ENCODE measurements around the gene BCL7A.

The BCL7A gene

GRCh38 chr12:122067966-122068365 lies 46.3 kb downstream of the BCL7A start:
- intact Hi-C loops (cut with DNase I) = no loop called here
- peak in 3 of 10 donors; percentile 45 to 67 (median 49) for DNase-seq

DNA sequence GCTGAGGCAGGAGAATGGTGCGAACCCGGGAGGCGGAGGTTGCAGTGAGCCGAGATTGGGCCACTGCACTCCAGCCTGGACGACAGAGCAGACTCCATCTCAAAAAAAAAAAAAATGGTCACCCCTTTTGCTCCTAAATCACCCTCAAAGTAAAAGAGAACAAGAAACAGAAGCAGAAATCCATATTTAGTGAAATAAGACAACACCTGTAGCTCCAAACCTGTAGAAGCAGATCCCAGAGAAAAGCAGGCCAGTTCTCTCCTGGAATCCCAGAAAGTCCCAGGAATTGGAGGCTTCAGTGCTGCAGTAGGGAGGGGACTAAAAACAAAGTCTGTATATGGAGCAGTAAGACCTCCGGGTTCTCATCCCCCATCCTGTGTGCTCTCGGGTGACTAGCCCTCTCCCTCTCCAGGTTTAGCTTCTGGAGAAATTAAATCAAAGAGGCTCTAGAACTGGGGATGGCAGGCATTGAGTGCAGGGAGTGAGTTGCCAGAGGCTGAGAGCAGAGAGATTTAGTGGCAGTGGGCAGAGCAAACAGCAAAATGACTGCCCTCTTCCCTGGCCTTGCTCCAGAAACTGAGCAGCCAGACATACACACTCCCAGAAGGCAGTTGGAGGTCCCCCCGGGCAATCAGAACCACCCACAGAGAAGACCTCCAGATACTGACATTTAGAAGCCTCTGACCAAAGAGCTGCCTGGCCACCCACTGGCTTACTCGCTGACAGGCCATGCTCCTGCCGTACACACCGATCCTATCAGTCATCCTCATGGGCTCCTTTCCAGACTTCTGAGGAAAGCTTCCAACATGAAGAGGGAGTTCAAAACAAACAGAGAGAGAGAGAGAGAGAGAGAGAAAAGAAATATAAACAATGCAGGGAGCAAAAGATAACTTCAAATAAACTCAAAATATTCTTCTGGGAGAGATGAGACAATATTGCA lies 50.6 kb downstream of the BCL7A start:
- DNase-seq = peak in 1 of 10 donors; percentile 67
- intact Hi-C loops (cut with DNase I) = no loop called here

GRCh38 chr12:122073815-122074214 lies 52.1 kb downstream of the BCL7A start:
- intact Hi-C loops (cut with DNase I) = no loop called here
- DNase-seq = no peak

DNA sequence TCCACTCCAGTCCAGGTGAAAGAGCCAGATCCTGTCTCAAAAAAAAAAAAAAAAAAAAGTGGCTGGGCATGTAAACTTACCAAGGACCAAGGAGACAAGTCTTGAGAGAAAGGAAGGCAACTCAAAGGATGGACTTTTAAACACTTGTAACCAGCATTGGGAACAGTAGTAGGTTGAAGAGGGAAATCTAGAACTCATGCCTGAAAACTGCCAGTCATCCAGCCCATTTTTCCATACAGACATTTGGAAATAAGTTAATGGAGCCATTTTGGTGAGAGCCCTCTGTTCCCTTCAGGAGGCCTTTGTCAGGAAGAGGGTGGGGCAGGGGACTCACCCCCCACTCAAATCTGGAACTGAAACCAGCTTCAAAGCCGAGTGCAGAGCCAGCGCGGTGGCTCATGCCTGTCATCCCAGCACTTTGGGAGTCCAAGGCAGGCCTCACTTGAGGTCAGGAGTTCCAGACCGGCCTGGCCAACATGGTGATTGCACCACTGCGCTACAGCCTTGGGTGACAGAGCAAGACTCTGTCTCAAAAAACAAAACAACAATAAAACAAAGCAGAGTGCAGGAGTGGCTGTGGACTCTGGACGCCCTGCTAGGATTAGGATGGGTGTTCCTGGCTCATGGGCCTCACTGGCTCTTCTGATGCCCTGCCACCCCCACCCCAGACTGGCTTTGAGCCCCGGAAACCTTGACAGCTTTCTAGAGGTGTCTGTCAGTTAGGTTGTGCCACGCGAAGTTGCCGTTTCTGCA lies 55.2 kb downstream of the BCL7A start:
- intact Hi-C loops (cut with DNase I) = no loop called here
- DNase-seq = peak in 1 of 10 donors; percentile 66

- intact Hi-C loops (cut with DNase I) = loop anchor here (2.0 kb wide), 2 partner anchors 20 to 38 kb away; no protein-coding TSS in a partner anchor
- DNase-seq = peak; percentile 91 to 99 (median 93)
Observed at GRCh38 chr12:122078141-122079032, 56.7 kb downstream of the BCL7A start, which contains the start of gene MLXIP. Gene MLXIP, plus strand, starts transcription at chr12:122078756. Its CDS starts 98 bp downstream, at chr12:122078854.

- DNase-seq = peak in 1 of 10 donors; percentile 89
- intact Hi-C loops (cut with DNase I) = loop anchor here (2.0 kb wide), 2 partner anchors 20 to 38 kb away; no protein-coding TSS in a partner anchor
Observed at GRCh38 chr12:122079033-122079531, 57.4 kb downstream of the BCL7A start.

- intact Hi-C loops (cut with DNase I) = loop anchor here (2.0 kb wide), 2 partner anchors 19 to 37 kb away; no protein-coding TSS in a partner anchor
- no peak for DNase-seq
Observed at GRCh38 chr12:122079532-122080081, 57.9 kb downstream of the BCL7A start.

- peak in 3 of 10 donors; percentile 40 to 86 (median 41) for DNase-seq
- intact Hi-C loops (cut with DNase I) = no loop called here
Observed at GRCh38 chr12:122080149-122081082, 58.7 kb downstream of the BCL7A start.

DNA sequence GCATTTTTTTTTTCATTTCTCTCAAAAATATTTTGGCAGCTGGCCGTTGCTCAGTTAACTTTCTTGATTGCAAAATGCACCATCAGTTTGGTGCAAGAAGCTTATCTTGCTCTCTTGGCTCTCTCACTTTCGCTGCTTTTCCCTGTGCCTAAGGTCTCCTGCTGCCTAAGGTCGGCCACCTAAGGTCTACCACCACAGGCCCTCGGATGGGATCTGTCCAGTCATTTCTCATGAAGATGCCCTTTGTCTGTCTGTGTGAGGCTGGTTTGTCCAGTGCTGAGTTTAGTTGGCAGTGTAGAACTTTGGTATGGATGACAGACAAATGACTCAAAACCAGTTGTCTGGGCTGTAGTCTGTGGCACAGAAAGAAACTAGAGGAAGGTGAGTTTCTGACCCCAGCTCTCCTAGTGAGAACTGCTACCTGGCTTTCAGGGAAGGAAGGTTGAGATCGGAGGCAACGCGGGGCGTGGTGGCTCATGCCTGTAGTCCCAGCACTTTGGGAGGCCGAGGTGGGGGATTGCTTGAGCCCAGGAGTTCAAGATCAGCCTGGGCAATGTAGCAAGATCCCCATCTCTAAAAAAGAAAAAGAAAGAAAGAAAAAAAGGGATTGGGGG lies 59.5 kb downstream of the BCL7A start:
- peak in 1 of 10 donors; percentile 62 for DNase-seq
- intact Hi-C loops (cut with DNase I) = no loop called here

- intact Hi-C loops (cut with DNase I) = no loop called here
- peak in 1 of 10 donors; percentile 75 for DNase-seq
Observed at GRCh38 chr12:122081697-122082221, 60.1 kb downstream of the BCL7A start.

- no peak for DNase-seq
Observed at GRCh38 chr12:122082621-122083356, 61.1 kb downstream of the BCL7A start.

DNA sequence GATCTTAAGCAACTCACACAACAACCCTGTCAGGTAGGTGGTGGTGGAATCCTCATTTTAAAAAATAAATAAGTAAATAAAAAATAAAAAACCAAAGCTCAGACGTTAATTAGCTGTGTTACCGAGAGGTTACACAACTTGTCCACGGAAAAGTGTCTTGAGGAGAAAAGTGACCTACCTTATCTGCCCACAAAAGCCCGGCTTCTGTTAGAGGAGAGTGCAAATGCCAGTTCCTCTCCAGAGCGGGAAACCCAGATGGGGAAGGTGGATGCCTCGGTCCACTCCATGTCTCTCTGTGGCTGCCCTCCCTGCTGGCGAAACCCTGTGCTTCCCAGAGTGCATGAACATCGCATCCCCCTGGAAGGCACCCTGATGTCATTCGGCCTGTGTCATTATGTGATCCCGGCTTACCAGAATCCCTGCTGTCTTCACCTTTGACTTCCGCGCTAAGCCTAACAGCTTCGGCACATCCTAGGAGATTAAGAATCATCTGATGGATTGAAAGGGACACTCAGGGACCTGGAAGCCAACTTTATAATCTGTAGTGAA lies 63.2 kb downstream of the BCL7A start:
- DNase-seq = peak in 1 of 10 donors; percentile 45
- intact Hi-C loops (cut with DNase I) = no loop called here

More at GRCh38 chr12:122082621-122083356, 61.1 kb downstream of the BCL7A start:
- intact Hi-C loops (cut with DNase I) = no loop called here

- intact Hi-C loops (cut with DNase I) = no loop called here
- DNase-seq = no peak
Observed at GRCh38 chr12:122085591-122085990, 63.9 kb downstream of the BCL7A start.

GRCh38 chr12:122086116-122086515 lies 64.4 kb downstream of the BCL7A start:
- intact Hi-C loops (cut with DNase I) = no loop called here
- DNase-seq = no peak

DNA sequence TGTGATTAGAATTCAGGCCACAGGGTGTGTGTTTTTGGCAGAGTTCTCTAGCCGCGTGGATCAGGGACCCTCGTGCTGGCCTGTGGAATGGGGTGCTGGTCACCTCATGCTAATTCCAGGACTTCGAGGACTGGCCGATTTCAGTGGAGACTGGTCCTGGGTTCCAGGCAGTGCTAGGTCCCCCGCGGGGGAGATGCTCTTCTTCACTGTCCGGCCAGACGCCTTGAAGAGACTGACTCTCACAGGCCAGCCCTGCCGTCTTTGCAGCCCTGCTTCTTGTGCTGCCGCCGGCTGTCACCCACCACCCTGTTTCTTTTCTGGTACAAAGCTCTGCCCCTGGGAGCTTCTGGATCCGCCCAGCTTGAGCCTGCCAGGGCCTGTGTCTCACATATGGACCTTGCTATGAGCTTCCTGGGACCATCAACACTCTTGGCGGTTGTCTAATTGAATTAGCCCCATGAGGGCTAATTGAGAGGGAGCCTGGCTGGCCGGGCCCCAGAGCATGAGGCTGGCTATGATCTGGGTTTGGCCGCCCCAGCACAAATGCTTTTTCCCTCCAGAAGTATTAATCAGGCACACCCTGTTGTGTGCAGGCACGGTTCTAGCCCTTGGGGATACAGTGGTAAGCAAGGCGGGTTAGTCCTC lies 65.1 kb downstream of the BCL7A start:
- intact Hi-C loops (cut with DNase I) = no loop called here
- peak in 1 of 10 donors; percentile 68 for DNase-seq
